WTC11 (cell line): ENCODE measurements around the gene FAS. TPM values are rescaled to one million over a fixed set of nuclear protein-coding genes. Genes with fewer than 3 reads are reported as not detected.

ENCODE experiments used
- ATAC-seq: fragments of 200-7000 bp; cut with Tn5 transposase; 2 replicates; pipeline ENCODE4 v1.10.0; 2021; ENCODE audit warnings: mild to moderate bottlenecking, moderate library complexity
- CTCF ChIA-PET: fragments of 300-600 bp; sonication (Branson Sonifier 250); formaldehyde crosslinking; loops from one replicate; lab custom pipeline; 2021; ENCODE audit warnings: antibody characterized with exemption; lab: Charles Lee
- POLR2A ChIA-PET: fragments of 350-600 bp; sonication (Branson Sonifier 250); formaldehyde crosslinking; loops from one replicate; lab custom pipeline; 2021; ENCODE audit warnings: antibody characterized with exemption; lab: Charles Lee
- DNase-seq: peaks from one replicate; pipeline ENCODE4 v3.0.0; 2021; ENCODE audit warnings: low spot score
- H3K27ac Mint-ChIP-seq: 2 replicates; pipeline ENCODE4 v1.8.0; 2021; ENCODE audit warnings: mixed read lengths
- H3K27me3 Mint-ChIP-seq: 2 replicates; pipeline ENCODE4 v1.8.0; 2021; ENCODE audit warnings: low read depth, mild to moderate bottlenecking, moderate library complexity, mixed read lengths
- H3K36me3 Mint-ChIP-seq: 2 replicates; pipeline ENCODE4 v1.8.0; 2021; ENCODE audit warnings: mixed read lengths
- H3K4me1 Mint-ChIP-seq: 2 replicates; pipeline ENCODE4 v1.8.0; 2022; ENCODE audit warnings: mixed read lengths
- H3K4me3 Mint-ChIP-seq: 2 replicates; pipeline ENCODE4 v1.8.0; 2021; ENCODE audit warnings: mild to moderate bottlenecking, moderate library complexity, mixed read lengths
- H3K9me3 Mint-ChIP-seq: 2 replicates; pipeline ENCODE4 v1.8.0; 2021; ENCODE audit warnings: mixed read lengths
- CREM ChIP-seq: sonication (generic); formaldehyde crosslinking; IDR thresholded peaks from 2 replicates; pipeline ENCODE4 v1.8.1; 2022; ENCODE audit warnings: mild to moderate bottlenecking, missing genetic modification reagents, moderate library complexity
- FOXJ3 ChIP-seq: sonication (generic); formaldehyde crosslinking; IDR thresholded peaks from 2 replicates; pipeline ENCODE4 v1.9.0; 2021; ENCODE audit warnings: missing genetic modification reagents, mild to moderate bottlenecking, borderline replicate concordance
- GRHL2 ChIP-seq: fragments of 250-450 bp; sonication (Bioruptor Pico); IDR thresholded peaks from 2 replicates; pipeline ENCODE4 v1.8.0; 2022; ENCODE audit warnings: mild to moderate bottlenecking, moderate library complexity; ENCODE audit not compliant: insufficient replicate concordance, severe bottlenecking
- NFYB ChIP-seq: sonication (generic); formaldehyde crosslinking; conservative IDR thresholded peaks from 2 replicates; pipeline ENCODE4 v1.8.0; 2022; ENCODE audit warnings: low read depth, missing genetic modification reagents
- NR3C1 ChIP-seq: sonication (generic); formaldehyde crosslinking; conservative IDR thresholded peaks from 2 replicates; pipeline ENCODE4 v1.8.1; 2023; ENCODE audit warnings: low read depth, mild to moderate bottlenecking, missing genetic modification reagents
- RELA ChIP-seq: sonication (generic); formaldehyde crosslinking; IDR thresholded peaks from 2 replicates; pipeline ENCODE4 v1.8.1; 2022; ENCODE audit warnings: missing genetic modification reagents, mild to moderate bottlenecking, borderline replicate concordance
- RORB ChIP-seq: fragments of 250-450 bp; sonication (Bioruptor Pico); IDR thresholded peaks from 2 replicates; pipeline ENCODE4 v1.9.0; 2021; ENCODE audit warnings: mild to moderate bottlenecking
- SP1 ChIP-seq: sonication (generic); formaldehyde crosslinking; conservative IDR thresholded peaks from 2 replicates; pipeline ENCODE4 v1.8.1; 2022; ENCODE audit warnings: missing genetic modification reagents
- ZNF121 ChIP-seq: sonication (generic); formaldehyde crosslinking; IDR thresholded peaks from 2 replicates; pipeline ENCODE4 v1.8.0; 2023; ENCODE audit warnings: missing genetic modification reagents
- ZNF232 ChIP-seq: sonication (generic); formaldehyde crosslinking; IDR thresholded peaks from 2 replicates; pipeline ENCODE4 v1.8.0; 2022; ENCODE audit warnings: mild to moderate bottlenecking, missing genetic modification reagents
- ZNF423 ChIP-seq: fragments of 250-450 bp; sonication (Bioruptor Pico); IDR thresholded peaks from 2 replicates; pipeline ENCODE4 v2.1.2; 2022; ENCODE audit warnings: mild to moderate bottlenecking, moderate library complexity
- ZNF671 ChIP-seq: fragments of 250-450 bp; sonication (Bioruptor Pico); IDR thresholded peaks from 2 replicates; pipeline ENCODE4 v1.8.0; 2021; ENCODE audit warnings: mild to moderate bottlenecking
- total RNA-seq: library from RNA; stranded (reverse); gene quantifications from 3 replicates; pipeline ENCODE4 v1.2.3, GENCODE V29; 2021
- TF ChIP-seq, protein P1 (sequence below): sonication (generic); formaldehyde crosslinking; conservative IDR thresholded peaks from 2 replicates; pipeline ENCODE4 v1.8.1; 2022; ENCODE audit warnings: mild to moderate bottlenecking, missing genetic modification reagents
- TF ChIP-seq, protein P2 (sequence below): fragments of 250-450 bp; sonication (Bioruptor Pico); IDR thresholded peaks from 2 replicates; pipeline ENCODE4 v1.9.0; 2021; ENCODE audit warnings: mild to moderate bottlenecking, borderline replicate concordance
- TF ChIP-seq, protein P3 (sequence below): fragments of 250-450 bp; sonication (Bioruptor Pico); IDR thresholded peaks from 2 replicates; pipeline ENCODE4 v1.9.0; 2021; ENCODE audit warnings: mild to moderate bottlenecking
- TF ChIP-seq, protein P4 (sequence below): fragments of 250-450 bp; sonication (Bioruptor Pico); IDR thresholded peaks from 2 replicates; pipeline ENCODE4 v1.9.0; 2021; ENCODE audit warnings: moderate library complexity, mild to moderate bottlenecking, inconsistent platforms, borderline replicate concordance
- TF ChIP-seq, protein P5 (sequence below): fragments of 250-450 bp; sonication (Bioruptor Pico); IDR thresholded peaks from 2 replicates; pipeline ENCODE4 v1.8.0; 2021; ENCODE audit warnings: mild to moderate bottlenecking
- TF ChIP-seq, protein P6 (sequence below): sonication (generic); formaldehyde crosslinking; IDR thresholded peaks from 2 replicates; pipeline ENCODE4 v1.8.1; 2023; ENCODE audit warnings: mild to moderate bottlenecking, missing genetic modification reagents, moderate library complexity
- TF ChIP-seq, protein P7 (sequence below): sonication (generic); formaldehyde crosslinking; IDR thresholded peaks from 2 replicates; pipeline ENCODE4 v1.8.0; 2022; ENCODE audit warnings: mild to moderate bottlenecking, missing genetic modification reagents
- TF ChIP-seq, protein P8 (sequence below): sonication (generic); formaldehyde crosslinking; IDR thresholded peaks from 2 replicates; pipeline ENCODE4 v1.8.1; 2022; ENCODE audit warnings: mild to moderate bottlenecking, moderate library complexity, missing genetic modification reagents
- TF ChIP-seq, protein P9 (sequence below): sonication (generic); formaldehyde crosslinking; IDR thresholded peaks from 2 replicates; pipeline ENCODE4 v1.8.1; 2023; ENCODE audit warnings: mild to moderate bottlenecking, missing genetic modification reagents
- TF ChIP-seq, protein P10 (sequence below): sonication (generic); formaldehyde crosslinking; IDR thresholded peaks from 2 replicates; pipeline ENCODE4 v1.8.0; 2022; ENCODE audit warnings: mild to moderate bottlenecking, missing genetic modification reagents

Gene FAS
- total RNA-seq, 1 experiment from 2014 or later, result 4.1 TPM

DNA sequence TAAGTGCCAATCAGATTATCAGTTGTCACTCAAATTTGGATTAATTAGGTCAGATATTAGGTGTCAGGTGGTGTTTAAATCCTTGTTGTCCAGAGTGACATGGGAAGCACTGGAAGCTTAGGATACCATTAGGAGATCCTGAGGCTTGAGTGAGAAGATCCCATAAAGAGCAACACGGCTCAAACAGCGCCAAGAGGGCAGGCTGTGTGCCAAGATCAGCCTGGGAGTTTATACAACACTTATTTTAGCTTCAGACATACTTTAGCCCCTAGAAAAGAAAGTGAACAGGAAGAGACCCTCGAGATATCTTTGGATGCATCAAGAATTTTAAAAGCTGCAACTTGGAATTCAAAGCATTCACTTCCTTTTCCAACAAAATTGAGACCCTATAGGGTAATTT lies 23.8 kb upstream of the FAS start:
- DNase-seq (no peak), ATAC-seq (no peak)
- ChIA-PET CTCF (interaction anchor here (1.1 kb wide), 1 partner anchor 32 kb away, joined by 4 read pairs; no protein-coding TSS in a partner anchor), POLR2A (no interaction called here)
- peaks cover 22% of the 10 kb centered on the region for H3K4me1 Mint-ChIP-seq
- H3K4me3 Mint-ChIP-seq, result no peak overlapping the region
- H3K27me3 Mint-ChIP-seq, result no peaks in the 10 kb centered on the region
- TF ChIP-seq, protein P1, sequence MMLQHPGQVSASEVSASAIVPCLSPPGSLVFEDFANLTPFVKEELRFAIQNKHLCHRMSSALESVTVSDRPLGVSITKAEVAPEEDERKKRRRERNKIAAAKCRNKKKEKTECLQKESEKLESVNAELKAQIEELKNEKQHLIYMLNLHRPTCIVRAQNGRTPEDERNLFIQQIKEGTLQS, result no peak
- TF ChIP-seq, protein P2, sequence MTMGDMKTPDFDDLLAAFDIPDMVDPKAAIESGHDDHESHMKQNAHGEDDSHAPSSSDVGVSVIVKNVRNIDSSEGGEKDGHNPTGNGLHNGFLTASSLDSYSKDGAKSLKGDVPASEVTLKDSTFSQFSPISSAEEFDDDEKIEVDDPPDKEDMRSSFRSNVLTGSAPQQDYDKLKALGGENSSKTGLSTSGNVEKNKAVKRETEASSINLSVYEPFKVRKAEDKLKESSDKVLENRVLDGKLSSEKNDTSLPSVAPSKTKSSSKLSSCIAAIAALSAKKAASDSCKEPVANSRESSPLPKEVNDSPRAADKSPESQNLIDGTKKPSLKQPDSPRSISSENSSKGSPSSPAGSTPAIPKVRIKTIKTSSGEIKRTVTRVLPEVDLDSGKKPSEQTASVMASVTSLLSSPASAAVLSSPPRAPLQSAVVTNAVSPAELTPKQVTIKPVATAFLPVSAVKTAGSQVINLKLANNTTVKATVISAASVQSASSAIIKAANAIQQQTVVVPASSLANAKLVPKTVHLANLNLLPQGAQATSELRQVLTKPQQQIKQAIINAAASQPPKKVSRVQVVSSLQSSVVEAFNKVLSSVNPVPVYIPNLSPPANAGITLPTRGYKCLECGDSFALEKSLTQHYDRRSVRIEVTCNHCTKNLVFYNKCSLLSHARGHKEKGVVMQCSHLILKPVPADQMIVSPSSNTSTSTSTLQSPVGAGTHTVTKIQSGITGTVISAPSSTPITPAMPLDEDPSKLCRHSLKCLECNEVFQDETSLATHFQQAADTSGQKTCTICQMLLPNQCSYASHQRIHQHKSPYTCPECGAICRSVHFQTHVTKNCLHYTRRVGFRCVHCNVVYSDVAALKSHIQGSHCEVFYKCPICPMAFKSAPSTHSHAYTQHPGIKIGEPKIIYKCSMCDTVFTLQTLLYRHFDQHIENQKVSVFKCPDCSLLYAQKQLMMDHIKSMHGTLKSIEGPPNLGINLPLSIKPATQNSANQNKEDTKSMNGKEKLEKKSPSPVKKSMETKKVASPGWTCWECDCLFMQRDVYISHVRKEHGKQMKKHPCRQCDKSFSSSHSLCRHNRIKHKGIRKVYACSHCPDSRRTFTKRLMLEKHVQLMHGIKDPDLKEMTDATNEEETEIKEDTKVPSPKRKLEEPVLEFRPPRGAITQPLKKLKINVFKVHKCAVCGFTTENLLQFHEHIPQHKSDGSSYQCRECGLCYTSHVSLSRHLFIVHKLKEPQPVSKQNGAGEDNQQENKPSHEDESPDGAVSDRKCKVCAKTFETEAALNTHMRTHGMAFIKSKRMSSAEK (CRISPR knock-in tag), result no peak
- no peak for TF ChIP-seq ZNF671 (CRISPR knock-in tag)
- H3K27ac Mint-ChIP-seq, result no peak overlapping the region
- H3K36me3 Mint-ChIP-seq, result no peaks in the 10 kb centered on the region
- no peaks in the 10 kb centered on the region for H3K9me3 Mint-ChIP-seq

DNA sequence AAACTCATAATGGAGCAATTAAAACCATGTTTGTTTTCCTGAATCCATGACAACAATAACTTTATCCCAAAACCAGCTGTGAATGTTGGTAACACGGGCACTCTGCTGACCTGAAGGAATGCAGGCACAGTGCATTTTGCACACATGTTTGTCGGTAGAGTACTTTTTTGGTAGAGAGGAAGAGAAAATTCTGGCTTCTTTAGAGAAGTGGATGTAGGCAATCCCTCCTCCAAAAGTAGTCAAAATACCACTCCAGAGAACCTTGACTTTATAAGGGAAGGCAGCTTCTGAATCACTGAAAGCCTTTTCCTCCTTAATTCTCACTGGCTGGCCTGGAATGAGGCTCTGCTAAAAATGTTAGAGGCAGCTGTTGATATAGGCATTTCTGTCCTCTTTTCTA lies 22.2 kb upstream of the FAS start:
- Mint-ChIP-seq H3K27me3 (no peaks in the 10 kb centered on the region), H3K4me1 (peaks cover 22% of the 10 kb centered on the region), H3K4me3 (no peak overlapping the region), H3K36me3 (no peaks in the 10 kb centered on the region), H3K27ac (no peak overlapping the region), H3K9me3 (no peaks in the 10 kb centered on the region)
- DNase-seq, result no peak
- ChIA-PET CTCF (no interaction called here), POLR2A (no interaction called here)
- TF ChIP-seq, protein P3, sequence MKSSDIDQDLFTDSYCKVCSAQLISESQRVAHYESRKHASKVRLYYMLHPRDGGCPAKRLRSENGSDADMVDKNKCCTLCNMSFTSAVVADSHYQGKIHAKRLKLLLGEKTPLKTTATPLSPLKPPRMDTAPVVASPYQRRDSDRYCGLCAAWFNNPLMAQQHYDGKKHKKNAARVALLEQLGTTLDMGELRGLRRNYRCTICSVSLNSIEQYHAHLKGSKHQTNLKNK (CRISPR knock-in tag), result no peak
- TF ChIP-seq NFYB (no peak), FOXJ3 (no peak), ZNF121 (no peak), ZNF423 (CRISPR knock-in tag) (no peak), SP1 (CRISPR knock-in tag) (no peak), GRHL2 (CRISPR knock-in tag) (no peak), ZNF671 (CRISPR knock-in tag) (no peak), ZNF232 (CRISPR knock-in tag) (no peak), CREM (CRISPR knock-in tag) (no peak), RORB (no peak), NR3C1 (CRISPR knock-in tag) (no peak), RELA (no peak)
- TF ChIP-seq, protein P4, sequence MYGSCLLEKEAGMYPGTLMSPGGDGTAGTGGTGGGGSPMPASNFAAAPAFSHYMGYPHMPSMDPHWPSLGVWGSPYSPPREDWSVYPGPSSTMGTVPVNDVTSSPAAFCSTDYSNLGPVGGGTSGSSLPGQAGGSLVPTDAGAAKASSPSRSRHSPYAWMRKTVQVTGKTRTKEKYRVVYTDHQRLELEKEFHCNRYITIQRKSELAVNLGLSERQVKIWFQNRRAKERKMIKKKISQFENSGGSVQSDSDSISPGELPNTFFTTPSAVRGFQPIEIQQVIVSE (CRISPR knock-in tag), result no peak
- TF ChIP-seq, protein P5, sequence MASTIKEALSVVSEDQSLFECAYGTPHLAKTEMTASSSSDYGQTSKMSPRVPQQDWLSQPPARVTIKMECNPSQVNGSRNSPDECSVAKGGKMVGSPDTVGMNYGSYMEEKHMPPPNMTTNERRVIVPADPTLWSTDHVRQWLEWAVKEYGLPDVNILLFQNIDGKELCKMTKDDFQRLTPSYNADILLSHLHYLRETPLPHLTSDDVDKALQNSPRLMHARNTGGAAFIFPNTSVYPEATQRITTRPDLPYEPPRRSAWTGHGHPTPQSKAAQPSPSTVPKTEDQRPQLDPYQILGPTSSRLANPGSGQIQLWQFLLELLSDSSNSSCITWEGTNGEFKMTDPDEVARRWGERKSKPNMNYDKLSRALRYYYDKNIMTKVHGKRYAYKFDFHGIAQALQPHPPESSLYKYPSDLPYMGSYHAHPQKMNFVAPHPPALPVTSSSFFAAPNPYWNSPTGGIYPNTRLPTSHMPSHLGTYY (CRISPR knock-in tag), result no peak
- TF ChIP-seq, protein P6, sequence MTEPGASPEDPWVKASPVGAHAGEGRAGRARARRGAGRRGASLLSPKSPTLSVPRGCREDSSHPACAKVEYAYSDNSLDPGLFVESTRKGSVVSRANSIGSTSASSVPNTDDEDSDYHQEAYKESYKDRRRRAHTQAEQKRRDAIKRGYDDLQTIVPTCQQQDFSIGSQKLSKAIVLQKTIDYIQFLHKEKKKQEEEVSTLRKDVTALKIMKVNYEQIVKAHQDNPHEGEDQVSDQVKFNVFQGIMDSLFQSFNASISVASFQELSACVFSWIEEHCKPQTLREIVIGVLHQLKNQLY (CRISPR knock-in tag), result no peak
- TF ChIP-seq, protein P7, sequence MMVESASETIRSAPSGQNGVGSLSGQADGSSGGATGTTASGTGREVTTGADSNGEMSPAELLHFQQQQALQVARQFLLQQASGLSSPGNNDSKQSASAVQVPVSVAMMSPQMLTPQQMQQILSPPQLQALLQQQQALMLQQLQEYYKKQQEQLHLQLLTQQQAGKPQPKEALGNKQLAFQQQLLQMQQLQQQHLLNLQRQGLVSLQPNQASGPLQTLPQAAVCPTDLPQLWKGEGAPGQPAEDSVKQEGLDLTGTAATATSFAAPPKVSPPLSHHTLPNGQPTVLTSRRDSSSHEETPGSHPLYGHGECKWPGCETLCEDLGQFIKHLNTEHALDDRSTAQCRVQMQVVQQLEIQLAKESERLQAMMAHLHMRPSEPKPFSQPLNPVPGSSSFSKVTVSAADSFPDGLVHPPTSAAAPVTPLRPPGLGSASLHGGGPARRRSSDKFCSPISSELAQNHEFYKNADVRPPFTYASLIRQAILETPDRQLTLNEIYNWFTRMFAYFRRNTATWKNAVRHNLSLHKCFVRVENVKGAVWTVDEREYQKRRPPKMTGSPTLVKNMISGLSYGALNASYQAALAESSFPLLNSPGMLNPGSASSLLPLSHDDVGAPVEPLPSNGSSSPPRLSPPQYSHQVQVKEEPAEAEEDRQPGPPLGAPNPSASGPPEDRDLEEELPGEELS (CRISPR knock-in tag), result no peak
- TF ChIP-seq, protein P8, sequence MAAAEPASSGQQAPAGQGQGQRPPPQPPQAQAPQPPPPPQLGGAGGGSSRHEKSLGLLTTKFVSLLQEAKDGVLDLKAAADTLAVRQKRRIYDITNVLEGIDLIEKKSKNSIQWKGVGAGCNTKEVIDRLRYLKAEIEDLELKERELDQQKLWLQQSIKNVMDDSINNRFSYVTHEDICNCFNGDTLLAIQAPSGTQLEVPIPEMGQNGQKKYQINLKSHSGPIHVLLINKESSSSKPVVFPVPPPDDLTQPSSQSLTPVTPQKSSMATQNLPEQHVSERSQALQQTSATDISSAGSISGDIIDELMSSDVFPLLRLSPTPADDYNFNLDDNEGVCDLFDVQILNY (CRISPR knock-in tag), result no peak
- TF ChIP-seq, protein P9, sequence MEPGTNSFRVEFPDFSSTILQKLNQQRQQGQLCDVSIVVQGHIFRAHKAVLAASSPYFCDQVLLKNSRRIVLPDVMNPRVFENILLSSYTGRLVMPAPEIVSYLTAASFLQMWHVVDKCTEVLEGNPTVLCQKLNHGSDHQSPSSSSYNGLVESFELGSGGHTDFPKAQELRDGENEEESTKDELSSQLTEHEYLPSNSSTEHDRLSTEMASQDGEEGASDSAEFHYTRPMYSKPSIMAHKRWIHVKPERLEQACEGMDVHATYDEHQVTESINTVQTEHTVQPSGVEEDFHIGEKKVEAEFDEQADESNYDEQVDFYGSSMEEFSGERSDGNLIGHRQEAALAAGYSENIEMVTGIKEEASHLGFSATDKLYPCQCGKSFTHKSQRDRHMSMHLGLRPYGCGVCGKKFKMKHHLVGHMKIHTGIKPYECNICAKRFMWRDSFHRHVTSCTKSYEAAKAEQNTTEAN (CRISPR knock-in tag), result no peak
- TF ChIP-seq, protein P10, sequence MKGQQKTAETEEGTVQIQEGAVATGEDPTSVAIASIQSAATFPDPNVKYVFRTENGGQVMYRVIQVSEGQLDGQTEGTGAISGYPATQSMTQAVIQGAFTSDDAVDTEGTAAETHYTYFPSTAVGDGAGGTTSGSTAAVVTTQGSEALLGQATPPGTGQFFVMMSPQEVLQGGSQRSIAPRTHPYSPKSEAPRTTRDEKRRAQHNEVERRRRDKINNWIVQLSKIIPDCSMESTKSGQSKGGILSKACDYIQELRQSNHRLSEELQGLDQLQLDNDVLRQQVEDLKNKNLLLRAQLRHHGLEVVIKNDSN (CRISPR knock-in tag), result no peak
- no peak for ATAC-seq
